Kidney (tissue), 14 donors: ENCODE data around the gene TRAF1. TPM values are rescaled to one million over a fixed set of nuclear protein-coding genes. Genes with fewer than 3 reads are reported as not detected.

ENCODE experiments used
- DNase-seq, 5 donors: peaks; one replicate each; pipeline ENCODE4 v3.0.0-alpha.2; 2013 to 2020
- FAIRE-seq: peaks from 2 replicates; lab custom pipeline; 2012; peaks lifted over from hg19 to GRCh38; lab: Jason Lieb, UNC
- H3K27ac ChIP-seq, 2 donors: one replicate each; pipeline ENCODE4 v1.7.0; 2013; ENCODE audit warnings: low read depth in 2 of 2, low read length in 2 of 2, inconsistent platforms in 1 of 2
- H3K27me3 ChIP-seq: one replicate; pipeline ENCODE4 v1.7.1; 2013; ENCODE audit warnings: low read length, inconsistent platforms; ENCODE audit not compliant: control insufficient read depth, insufficient read depth
- H3K36me3 ChIP-seq, 3 donors: one replicate each; pipeline versions ENCODE4 v1.7.0 to v1.7.1; 2013; ENCODE audit warnings: low read length in 3 of 3, control low read depth in 1 of 3, inconsistent platforms in 1 of 3; ENCODE audit not compliant: insufficient read depth in 3 of 3, control insufficient read depth in 2 of 3
- H3K4me1 ChIP-seq, 3 donors: one replicate each; pipeline versions ENCODE4 v1.7.0 to v1.7.1; 2013; ENCODE audit warnings: low read length in 3 of 3, inconsistent platforms in 1 of 3, low read depth in 1 of 3; ENCODE audit not compliant: control insufficient read depth in 2 of 3, insufficient read depth in 2 of 3
- H3K4me3 ChIP-seq, 3 donors: one replicate each; pipeline versions ENCODE4 v1.7.0 to v1.8.1; 2013; ENCODE audit warnings: low read length in 3 of 3, control low read depth in 1 of 3, inconsistent platforms in 1 of 3
- H3K9ac ChIP-seq, 3 donors: one replicate each; pipeline versions ENCODE4 v1.7.0 to v1.7.1; 2013; ENCODE audit warnings: low read length in 3 of 3, control low read depth in 1 of 3, inconsistent platforms in 1 of 3
- H3K9me3 ChIP-seq, 3 donors: one replicate each; pipeline versions ENCODE4 v1.7.0 to v1.7.1; 2013; ENCODE audit warnings: low read length in 3 of 3, control low read depth in 1 of 3, inconsistent platforms in 1 of 3; ENCODE audit not compliant: control insufficient read depth in 2 of 3, insufficient read depth in 1 of 3
- intact Hi-C: fragments of 100-400 bp; cut with DNase I; formaldehyde crosslinking; loops from one replicate; pipeline ENCODE4 v1.11.1; 2022
- polyA plus RNA-seq: library from polyadenylated mRNA; stranded (reverse); fragments of 350-450 nt; fragmentation: Illumina TruSeq; extraction: RNeasy Lipid Tissue Mini Kit (QIAGEN cat#74804); gene quantifications from one replicate; pipeline ENCODE4 v1.2.3, GENCODE V29; 2014; ENCODE audit warnings: low read depth, low replicate concordance; ENCODE audit not compliant: insufficient read depth
- total RNA-seq: library from RNA; stranded (reverse); fragmentation: NEBNext Ultra II Directional; extraction: Animal tissue kit (Norgen Biotek cat#: 25700); gene quantifications from one replicate; pipeline ENCODE4 v1.2.1, GENCODE V29; 2021
- TF ChIP-seq, protein P1 (sequence below): IDR thresholded peaks from 3 replicates; pipeline ENCODE4 v1.5.1; 2012; ENCODE audit warnings: mild to moderate bottlenecking, moderate library complexity, borderline replicate concordance; ENCODE audit not compliant: insufficient read depth; ENCODE audit errors: extremely low read depth
- donor health status: control.
- donor health status: control.
- donor health status: control.
- donor health status: control.
- donor health status: control.
- donor health status: DM: yes; HTN: yes; CAD: no.
- donor health status: Normal renal cell carcinoma (clear cell type).

TRAF1 gene
- total and polyA plus RNA-seq, 2 donors from 2014 or later = 3.1 to 10.9 TPM

DNA sequence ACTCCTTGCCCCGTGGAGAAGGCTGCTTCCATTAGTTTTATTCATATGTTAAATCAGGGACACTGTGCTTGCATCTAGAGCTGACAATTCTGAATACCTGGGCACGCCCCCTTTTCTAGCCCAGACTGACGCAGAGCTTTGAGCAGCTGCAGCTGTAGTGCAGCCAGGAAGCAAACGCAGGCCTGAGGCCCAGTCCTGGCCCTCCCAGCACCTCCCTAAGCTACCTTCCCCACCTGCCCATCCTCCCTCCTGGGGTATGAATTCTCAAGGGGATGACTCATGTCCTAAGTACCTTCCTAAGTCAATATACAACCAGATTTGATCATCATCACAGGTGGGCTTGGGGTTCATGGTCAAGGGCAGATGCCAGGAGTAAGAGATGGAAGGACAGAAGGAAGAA lies 53.1 kb downstream of the TRAF1 start:
- Histone ChIP-seq H3K4me1 (peaks cover 0 to 4% (median 0%) of the 10 kb centered on the region in 3 donors), H3K9me3 (no peaks in the 10 kb centered on the region), H3K36me3 (no peaks in the 10 kb centered on the region), H3K27ac (no peak overlapping the region), H3K4me3 (no peak overlapping the region), H3K9ac (no peak overlapping the region), H3K27me3 (no peaks in the 10 kb centered on the region)
- TF ChIP-seq, protein P1, sequence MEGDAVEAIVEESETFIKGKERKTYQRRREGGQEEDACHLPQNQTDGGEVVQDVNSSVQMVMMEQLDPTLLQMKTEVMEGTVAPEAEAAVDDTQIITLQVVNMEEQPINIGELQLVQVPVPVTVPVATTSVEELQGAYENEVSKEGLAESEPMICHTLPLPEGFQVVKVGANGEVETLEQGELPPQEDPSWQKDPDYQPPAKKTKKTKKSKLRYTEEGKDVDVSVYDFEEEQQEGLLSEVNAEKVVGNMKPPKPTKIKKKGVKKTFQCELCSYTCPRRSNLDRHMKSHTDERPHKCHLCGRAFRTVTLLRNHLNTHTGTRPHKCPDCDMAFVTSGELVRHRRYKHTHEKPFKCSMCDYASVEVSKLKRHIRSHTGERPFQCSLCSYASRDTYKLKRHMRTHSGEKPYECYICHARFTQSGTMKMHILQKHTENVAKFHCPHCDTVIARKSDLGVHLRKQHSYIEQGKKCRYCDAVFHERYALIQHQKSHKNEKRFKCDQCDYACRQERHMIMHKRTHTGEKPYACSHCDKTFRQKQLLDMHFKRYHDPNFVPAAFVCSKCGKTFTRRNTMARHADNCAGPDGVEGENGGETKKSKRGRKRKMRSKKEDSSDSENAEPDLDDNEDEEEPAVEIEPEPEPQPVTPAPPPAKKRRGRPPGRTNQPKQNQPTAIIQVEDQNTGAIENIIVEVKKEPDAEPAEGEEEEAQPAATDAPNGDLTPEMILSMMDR = no peak
- DNase-seq = peak in 1 of 5 donors; percentile 83
- intact Hi-C loops = no loop called here
- no peak for FAIRE-seq

DNA sequence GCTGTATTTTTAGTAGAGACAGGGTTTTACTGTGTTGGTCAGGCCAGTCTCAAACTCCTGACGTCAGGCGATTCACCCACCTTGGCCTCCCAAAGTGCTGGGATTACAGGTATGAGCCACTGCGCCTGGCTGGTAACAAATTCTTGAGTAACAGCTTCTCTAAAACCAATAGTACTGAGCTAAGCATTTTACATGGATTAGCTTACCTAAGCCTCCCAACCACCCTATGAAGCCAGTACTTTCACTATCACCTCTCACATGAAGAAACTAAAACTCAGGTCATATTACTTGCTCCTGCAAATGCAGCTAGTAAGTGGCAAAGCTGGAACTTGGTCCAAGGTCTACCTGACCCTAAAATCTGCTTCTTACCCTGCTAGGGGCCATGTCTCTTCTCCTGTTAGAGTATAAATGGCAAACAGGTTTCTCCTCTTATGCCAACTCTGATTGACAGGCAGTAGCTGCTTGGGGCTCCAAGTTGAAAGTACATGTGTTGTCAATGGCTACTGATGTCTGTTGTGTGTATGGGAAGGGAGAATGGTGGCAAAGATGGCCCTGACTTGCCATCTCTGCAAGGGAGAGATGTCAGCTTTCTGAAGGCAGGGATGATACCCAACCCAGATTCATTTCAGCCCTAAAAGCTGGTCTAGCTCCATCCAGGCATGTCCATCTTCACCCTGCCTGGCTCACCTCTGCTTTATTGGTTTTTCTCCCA lies 53.6 kb downstream of the TRAF1 start:
- Histone ChIP-seq H3K4me3 (no peak overlapping the region), H3K36me3 (no peaks in the 10 kb centered on the region), H3K27me3 (no peaks in the 10 kb centered on the region), H3K9ac (no peak overlapping the region), H3K9me3 (no peaks in the 10 kb centered on the region), H3K4me1 (peaks cover 0 to 6% (median 4%) of the 10 kb centered on the region in 3 donors), H3K27ac (no peak overlapping the region)
- no peak for DNase-seq
- no peak for FAIRE-seq
- intact Hi-C loops = no loop called here
- TF ChIP-seq, protein P1 = no peak

DNA sequence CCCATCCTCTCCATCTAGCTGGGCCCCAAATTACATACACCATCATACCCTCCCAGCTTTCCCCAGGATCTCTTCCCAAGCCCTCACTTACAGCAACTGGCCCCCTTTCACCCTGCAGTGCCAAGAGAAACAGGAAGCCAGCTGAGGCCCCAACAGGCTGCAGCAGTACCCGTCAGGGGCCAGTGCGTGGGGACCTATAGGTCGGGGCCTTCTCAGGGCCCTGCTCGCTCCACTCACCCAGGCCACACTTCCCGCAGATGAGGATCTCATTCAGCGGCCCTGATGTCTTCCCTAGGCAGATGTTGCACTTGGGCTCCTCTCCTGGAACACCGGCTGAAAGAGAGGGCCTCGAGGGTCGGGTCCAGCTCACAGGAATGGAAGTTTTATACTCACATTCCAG lies 56.4 kb downstream of the TRAF1 start:
- Histone ChIP-seq H3K36me3 (no peaks in the 10 kb centered on the region), H3K27me3 (no peaks in the 10 kb centered on the region), H3K4me1 (peaks cover 0 to 4% (median 3%) of the 10 kb centered on the region in 3 donors), H3K27ac (no peak overlapping the region), H3K9me3 (no peaks in the 10 kb centered on the region), H3K4me3 (no peak overlapping the region), H3K9ac (no peak overlapping the region)
- no peak for FAIRE-seq
- TF ChIP-seq, protein P1 = no peak
- intact Hi-C loops = no loop called here
- no peak for DNase-seq
